Heart left ventricle (tissue), 16 donors: Measurements from ENCODE around the gene TFEB. TPM values are rescaled to one million over a fixed set of nuclear protein-coding genes. Genes with fewer than 3 reads are reported as not detected.

Experiments
- ATAC-seq, 4 donors: fragments of 200-7000 bp; cut with Tn5 transposase; one replicate each; pipeline ENCODE4 v1.9.1; 2020 to 2022; ENCODE audit warnings: moderate library complexity in 4 of 4, mild to moderate bottlenecking in 3 of 4, moderate number of reproducible peaks in 1 of 4
- DNase-seq, 5 donors: peaks; one replicate each; pipeline ENCODE4 v3.0.0-alpha.2; 2020
- H3K27ac ChIP-seq, 12 donors: fragments of 200-600 bp; sonication (generic) in 4 of 12; one replicate each; pipeline versions ENCODE4 v1.5.0 to v1.8.0; 2016 to 2022; ENCODE audit warnings: mild to moderate bottlenecking in 2 of 12
- H3K27me3 ChIP-seq, 9 donors: fragments of 200-600 bp; sonication (generic) in 2 of 9; one replicate each; pipeline versions ENCODE4 v1.5.1 to v1.8.0; 2016 to 2022; ENCODE audit warnings: mild to moderate bottlenecking in 3 of 9
- H3K36me3 ChIP-seq, 9 donors: fragments of 200-600 bp; sonication (generic) in 2 of 9; one replicate each; pipeline versions ENCODE4 v1.5.0 to v1.8.0; 2018 to 2022; ENCODE audit warnings: mild to moderate bottlenecking in 2 of 9
- H3K4me1 ChIP-seq, 12 donors: fragments of 200-600 bp; sonication (generic) in 4 of 12; one replicate each; pipeline versions ENCODE4 v1.5.0 to v1.8.0; 2016 to 2022; ENCODE audit warnings: mild to moderate bottlenecking in 3 of 12
- H3K4me3 ChIP-seq, 12 donors: fragments of 200-600 bp; sonication (generic) in 4 of 12; one replicate each; pipeline versions ENCODE4 v1.5.0 to v1.8.0; 2017 to 2022; ENCODE audit warnings: mild to moderate bottlenecking in 9 of 12, moderate library complexity in 4 of 12
- H3K9me3 ChIP-seq, 12 donors: fragments of 200-600 bp; sonication (generic) in 4 of 12; one replicate each; pipeline versions ENCODE4 v1.5.0 to v1.8.0; 2016 to 2022; ENCODE audit warnings: mild to moderate bottlenecking in 1 of 12
- CTCF ChIP-seq, 12 donors: fragments of 200-600 bp; sonication (generic) in 4 of 12; IDR thresholded peaks; one replicate each; pipeline versions ENCODE4 v1.5.0 to v1.8.0; 2018 to 2022; ENCODE audit warnings: antibody characterized with exemption in 12 of 12, mild to moderate bottlenecking in 5 of 12
- POLR2A ChIP-seq, 2 donors: fragments of 450-650 bp; IDR thresholded peaks; one replicate each; pipeline ENCODE4 v1.6.1; 2017; ENCODE audit warnings: antibody characterized with exemption in 2 of 2, mild to moderate bottlenecking in 2 of 2, moderate library complexity in 2 of 2
- WGBS, 4 donors: extraction: QIAGEN DNeasy Blood & Tissue Kit in 2 of 4; methylation state at CpG; one replicate each; pipeline versions ENCODE4 v1.1.5 to v1.1.7; 2013 to 2018; 5-methylcytosine and 5-hydroxymethylcytosine counted together
- intact Hi-C, 10 donors: fragments of 100-400 bp; cut with DNase I; formaldehyde crosslinking; loops; one replicate each; pipeline versions ENCODE4 v1.11.1 to v1.14.2; 2022
- polyA plus RNA-seq, 2 donors: library from polyadenylated mRNA; stranded (reverse); fragments of 200-250 nt; gene quantifications; one replicate each; pipeline ENCODE4 v1.2.3, GENCODE V29; 2013
- total RNA-seq, 9 donors: library from RNA; depleted of rRNA in 2 of 9; stranded (reverse); fragments of >200 nt in 2 of 9; fragmentation: NEBNext Ultra II Directional in 3 of 9; extraction: Animal tissue kit (Norgen Biotek cat#: 25700) in 3 of 9; gene quantifications; one replicate each; pipeline versions ENCODE4 v1.1.0 to v1.2.4, GENCODE V29; 2016 to 2023
- donor health status: ischemic (EF 13 %, LVEDD 7.1; RV severe dilation, severe dysfunction).
- donor health status: healthy with polysubstance abuse.
- donor health status: DM: no; HTN: yes; CAD: no.
- donor health status: DM: no; HTN: no; CAD: no.
- donor health status: ischemic (EF 25% LVEDD 6.9; RV normal size, moderate dysfunction).
- donor health status: ischemic (EF 25% LVEDD 5.7; RV mildly dilated, moderate dysfunction).
- donor health status: healthy.
- donor health status: DM: yes; HTN: yes; CAD: no.
- donor health status: ischemic (EF 35%, LVEDD 5.7; RV mildly dilated, moderate dysfunction).
- donor health status: nonischemic (EF 11% LVEDD 7.7; RV severe dilation, severe dysfunction).
- donor health status: DM: yes; HTN: yes; CAD: no.
- donor health status: PGD.
- donor health status: ischemic (EF 29% LVEDD 5.4; RV normal size, mild dysfunction).
- donor health status: nonischemic (EF 23%, LVEDD 6.1; RV moderate dilation, normal function).

Gene TFEB
- total and polyA plus RNA-seq, 11 donors, result 26.2 to 47.2 (median 40.4) TPM

- no peak for ATAC-seq
- no peaks in the 10 kb centered on the region for H3K27me3 ChIP-seq
- H3K36me3 ChIP-seq, result peaks cover 2 to 68% (median 59%) of the 10 kb centered on the region in 9 donors
- H3K27ac ChIP-seq, result peak overlapping the region in 2 of 12 donors; percentile 11 to 51
- H3K9me3 ChIP-seq, result no peaks in the 10 kb centered on the region
- DNase-seq, result no peak
- intact Hi-C loops, result loop anchor here in 3 of 10 donors (5.0 to 10.0 kb wide), 4 partner anchors 85 to 265 kb away; partner anchors contain the start of gene FRS3 (in 2 of the 3)
- WGBS, 4 donors, result 61 to 76% (median 67%) methylated on average over 9 of the region's 9 CpGs
- TF ChIP-seq CTCF (IDR thresholded peaks at IDR 0.05) (no peak), POLR2A (IDR thresholded peaks at IDR 0.05) (no peak)
- H3K4me1 ChIP-seq, result peaks cover 0 to 39% (median 14%) of the 10 kb centered on the region in 12 donors
- H3K4me3 ChIP-seq, result no peak overlapping the region
These were observed 46.0 kb downstream of the TFEB start for GRCh38 chr6:41689171-41690008.

- Histone ChIP-seq H3K9me3 (no peaks in the 10 kb centered on the region), H3K4me3 (no peak overlapping the region), H3K27me3 (no peaks in the 10 kb centered on the region), H3K36me3 (peaks cover 2 to 72% (median 62%) of the 10 kb centered on the region in 9 donors), H3K4me1 (peaks cover 0 to 34% (median 13%) of the 10 kb centered on the region in 12 donors), H3K27ac (peak overlapping the region in 4 of 12 donors; percentile 23 to 51 (median 36))
- ATAC-seq (peak; percentile 20 to 58 (median 42)), DNase-seq (peak in 1 of 5 donors; percentile 36)
- intact Hi-C loops, result loop anchor here in 2 of 10 donors (10.0 kb wide), 2 partner anchors 224 to 264 kb away; no protein-coding TSS in a partner anchor
- TF ChIP-seq CTCF (IDR thresholded peaks at IDR 0.05) (no peak), POLR2A (IDR thresholded peaks at IDR 0.05) (no peak)
- 59 to 81% (median 67%) methylated on average over 5 of the region's 5 CpGs for WGBS, 4 donors
These were observed 47.0 kb downstream of the TFEB start for GRCh38 chr6:41688256-41688965.

- Histone ChIP-seq H3K27me3 (no peaks in the 10 kb centered on the region), H3K4me1 (peaks cover 0 to 34% (median 13%) of the 10 kb centered on the region in 12 donors), H3K27ac (peak overlapping the region in 3 of 12 donors; percentile 1 to 51 (median 30)), H3K36me3 (peaks cover 2 to 72% (median 62%) of the 10 kb centered on the region in 9 donors), H3K9me3 (no peaks in the 10 kb centered on the region), H3K4me3 (no peak overlapping the region)
- no peak for ATAC-seq
- intact Hi-C loops, result loop anchor here in 2 of 10 donors (10.0 kb wide), 2 partner anchors 223 to 263 kb away; no protein-coding TSS in a partner anchor
- TF ChIP-seq POLR2A (IDR thresholded peaks at IDR 0.05) (no peak), CTCF (IDR thresholded peaks at IDR 0.05) (no peak)
- DNase-seq, result no peak
- WGBS, 4 donors, result 76 to 82% (median 78%) methylated on average over 9 of the region's 9 CpGs
These were observed 47.8 kb downstream of the TFEB start for GRCh38 chr6:41687501-41688175.
